OCI-LY7 (cell line): ENCODE results near the gene RFX6. TPM values are rescaled to one million over a fixed set of nuclear protein-coding genes. Genes with fewer than 3 reads are reported as not detected.
"Not testable (repeated sequence)": the region's sequence is repeated elsewhere in the genome, so short reads cannot be mapped to it uniquely, and the experiment has no call there.

Experiments
- BruUV-seq: library from RNA; stranded (reverse); fragments of 400-500 nt; replicated peaks from 2 replicates; lab custom pipeline; 2021; lab: Mats Ljungman, UMichigan
- CTCF ChIA-PET: fragments of 300-600 bp; sonication (Branson Sonifier 250); formaldehyde crosslinking; loops from one replicate; lab custom pipeline; 2022; ENCODE audit warnings: antibody characterized with exemption; ENCODE audit not compliant: unreplicated experiment; lab: Charles Lee
- POLR2A ChIA-PET: fragments of 300-600 bp; sonication (Branson Sonifier 250); formaldehyde crosslinking; loops from one replicate; lab custom pipeline; 2022; ENCODE audit warnings: antibody characterized with exemption; lab: Charles Lee
- DNase-seq: peaks from one replicate; pipeline ENCODE4 v3.0.0-alpha.2; 2015; ENCODE audit warnings: low spot score
- H2AFZ ChIP-seq: fragments of 200-600 bp; sonication (generic), shearing (Covaris generic); 2 replicates; pipeline ENCODE4 v1.6.1; 2014; ENCODE audit warnings: mild to moderate bottlenecking, antibody characterized with exemption, low read length, moderate library complexity
- H3K27ac ChIP-seq: fragments of 200-600 bp; sonication (generic); 2 replicates; pipeline ENCODE4 v1.5.1; 2014; ENCODE audit warnings: mixed run types, low read depth, mild to moderate bottlenecking, moderate library complexity, low read length, inconsistent platforms; ENCODE audit not compliant: poor library complexity, severe bottlenecking
- H3K36me3 ChIP-seq: fragments of 200-600 bp; sonication (generic); 2 replicates; pipeline ENCODE4 v1.6.1; 2014; ENCODE audit warnings: mild to moderate bottlenecking, antibody characterized with exemption, low read length, moderate library complexity, mixed read lengths; ENCODE audit not compliant: insufficient read depth
- H3K4me1 ChIP-seq: fragments of 200-600 bp; sonication (generic); 2 replicates; pipeline ENCODE4 v1.5.1; 2014; ENCODE audit warnings: mild to moderate bottlenecking, low read length; ENCODE audit not compliant: insufficient read depth, poor library complexity, severe bottlenecking
- H3K4me2 ChIP-seq: fragments of 200-600 bp; sonication (generic); 2 replicates; pipeline ENCODE4 v1.6.1; 2014; ENCODE audit warnings: mild to moderate bottlenecking, low read length
- H3K4me3 ChIP-seq: fragments of 200-600 bp; sonication (generic); 2 replicates; pipeline ENCODE4 v1.5.1; 2014; ENCODE audit warnings: mild to moderate bottlenecking, low read depth, low read length; ENCODE audit not compliant: poor library complexity, severe bottlenecking
- H3K79me2 ChIP-seq: fragments of 200-600 bp; sonication (generic); 2 replicates; pipeline ENCODE4 v1.6.1; 2016; ENCODE audit warnings: low read depth, mild to moderate bottlenecking, low read length, moderate library complexity, mixed read lengths; ENCODE audit not compliant: insufficient read depth
- H3K9me2 ChIP-seq: fragments of 200-600 bp; sonication (generic); 2 replicates; pipeline ENCODE4 v1.6.1; 2016; ENCODE audit warnings: mild to moderate bottlenecking, low read length, mixed read lengths; ENCODE audit not compliant: insufficient read depth
- H3K9me3 ChIP-seq: fragments of 200-600 bp; sonication (generic); 2 replicates; pipeline ENCODE4 v1.6.1; 2014; ENCODE audit warnings: mild to moderate bottlenecking, mixed run types, low read length, mixed read lengths
- H4K20me1 ChIP-seq: fragments of 200-600 bp; sonication (generic); 2 replicates; pipeline ENCODE4 v1.6.1; 2014; ENCODE audit warnings: mild to moderate bottlenecking, antibody characterized with exemption, low read length, moderate library complexity, mixed read lengths; ENCODE audit not compliant: insufficient read depth
- EZH2phosphoT487 ChIP-seq: fragments of 200-600 bp; sonication (generic); IDR thresholded peaks from 2 replicates; pipeline ENCODE4 v1.6.1; 2018; ENCODE audit warnings: low read depth, borderline replicate concordance, mild to moderate bottlenecking, mixed run types, antibody characterized with exemption, low read length, moderate library complexity, mixed read lengths
- intact Hi-C: fragments of 100-400 bp; cut with micrococcal nuclease; formaldehyde crosslinking; loops from one replicate; pipeline ENCODE4 v1.10.0; 2022; ENCODE audit not compliant: unreplicated experiment
- total RNA-seq, 2 experiments: library from RNA; depleted of rRNA in 1 of 2; stranded (reverse); fragments of >200 nt in 1 of 2; shearing (Covaris generic) in 1 of 2; gene quantifications; 2 replicates each; pipeline ENCODE4 v1.2.3, GENCODE V29; 2014 to 2022
- TF ChIP-seq, protein P1 (sequence below): fragments of 200-600 bp; sonication (generic); conservative IDR thresholded peaks from 2 replicates; pipeline ENCODE4 v1.5.1; 2014; ENCODE audit warnings: mild to moderate bottlenecking, antibody characterized with exemption, low read length, moderate library complexity, mixed read lengths

The RFX6 gene
- total RNA-seq, 2 experiments from 2014 or later = not detected

DNA sequence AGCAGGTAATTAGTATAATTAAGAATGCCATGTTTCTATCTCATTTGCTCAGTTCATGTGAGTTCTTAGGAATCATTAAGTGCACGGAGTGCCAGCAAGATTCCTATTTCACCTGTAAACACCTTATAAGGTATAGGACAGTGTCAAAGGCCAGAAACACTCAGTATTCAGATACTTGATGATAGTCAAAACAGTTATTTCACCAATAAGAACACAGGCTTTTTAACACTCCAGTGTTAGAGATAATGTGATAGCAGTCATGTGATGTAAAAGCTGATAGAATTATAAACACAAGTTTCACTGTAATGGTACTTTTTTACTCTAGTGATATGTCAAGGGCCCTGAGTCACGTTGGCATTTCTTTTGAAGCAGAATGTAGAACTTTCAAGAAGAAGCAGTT lies 48.1 kb upstream of the RFX6 start, which contains the start of gene GPRC6A:
GPRC6A (minus strand) TSS at position 101 of the 400 bp plus-strand sequence; CDS start at position 31, 70 bp downstream.
- CTCF ChIA-PET = no interaction called here
- Histone ChIP-seq H4K20me1 (no peaks in the 10 kb centered on the region), H2AFZ (no peak within 1 kb of the TSS), H3K4me3 (no peak within 1 kb of the TSS), H3K9me2 (no peaks in the 10 kb centered on the region), H3K79me2 (no peaks in the 10 kb centered on the region), H3K4me1 (no peaks in the 10 kb centered on the region), H3K27ac (no peak within 1 kb of the TSS), H3K9me3 (no peaks in the 10 kb centered on the region), H3K36me3 (no peaks in the 10 kb centered on the region), H3K4me2 (no peak within 1 kb of the TSS)
- POLR2A ChIA-PET = interaction anchor here (0.8 kb wide), 1 partner anchor 346 kb away, joined by 3 read pairs; no protein-coding TSS in a partner anchor
- intact Hi-C loops = no loop called here
- no peak for TF ChIP-seq EZH2phosphoT487
- TF ChIP-seq, protein P1, sequence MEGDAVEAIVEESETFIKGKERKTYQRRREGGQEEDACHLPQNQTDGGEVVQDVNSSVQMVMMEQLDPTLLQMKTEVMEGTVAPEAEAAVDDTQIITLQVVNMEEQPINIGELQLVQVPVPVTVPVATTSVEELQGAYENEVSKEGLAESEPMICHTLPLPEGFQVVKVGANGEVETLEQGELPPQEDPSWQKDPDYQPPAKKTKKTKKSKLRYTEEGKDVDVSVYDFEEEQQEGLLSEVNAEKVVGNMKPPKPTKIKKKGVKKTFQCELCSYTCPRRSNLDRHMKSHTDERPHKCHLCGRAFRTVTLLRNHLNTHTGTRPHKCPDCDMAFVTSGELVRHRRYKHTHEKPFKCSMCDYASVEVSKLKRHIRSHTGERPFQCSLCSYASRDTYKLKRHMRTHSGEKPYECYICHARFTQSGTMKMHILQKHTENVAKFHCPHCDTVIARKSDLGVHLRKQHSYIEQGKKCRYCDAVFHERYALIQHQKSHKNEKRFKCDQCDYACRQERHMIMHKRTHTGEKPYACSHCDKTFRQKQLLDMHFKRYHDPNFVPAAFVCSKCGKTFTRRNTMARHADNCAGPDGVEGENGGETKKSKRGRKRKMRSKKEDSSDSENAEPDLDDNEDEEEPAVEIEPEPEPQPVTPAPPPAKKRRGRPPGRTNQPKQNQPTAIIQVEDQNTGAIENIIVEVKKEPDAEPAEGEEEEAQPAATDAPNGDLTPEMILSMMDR = no peak
- DNase-seq = no peak
- BruUV-seq = no TSS peak

DNA sequence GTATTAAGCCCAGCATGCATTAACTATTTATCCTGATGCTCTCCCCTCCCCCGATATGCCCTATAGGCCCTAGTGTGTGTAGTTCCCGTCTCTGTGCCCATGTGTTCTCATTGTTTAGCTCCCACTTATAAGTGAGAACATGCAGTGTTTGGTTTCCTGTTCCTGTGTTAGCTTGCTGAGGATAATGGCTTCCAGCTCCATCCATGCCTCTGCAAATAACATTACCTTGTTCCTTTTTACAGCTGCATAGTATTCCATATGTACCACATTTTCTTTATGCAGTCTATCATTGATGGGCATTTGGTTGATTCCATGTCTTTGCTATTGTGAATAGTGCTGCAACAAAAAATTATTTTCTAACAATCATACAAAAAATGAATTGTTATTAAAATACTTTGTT lies 42.5 kb upstream of the RFX6 start:
- H3K4me3 ChIP-seq, intact Hi-C loops, H3K9me3 ChIP-seq, H3K27ac ChIP-seq, H3K4me2 ChIP-seq, H3K4me1 ChIP-seq, BruUV-seq, CTCF ChIA-PET, H3K9me2 ChIP-seq, POLR2A ChIA-PET, H3K79me2 ChIP-seq, H4K20me1 ChIP-seq, H3K36me3 ChIP-seq, H2AFZ ChIP-seq, DNase-seq: not testable (repeated sequence)

DNA sequence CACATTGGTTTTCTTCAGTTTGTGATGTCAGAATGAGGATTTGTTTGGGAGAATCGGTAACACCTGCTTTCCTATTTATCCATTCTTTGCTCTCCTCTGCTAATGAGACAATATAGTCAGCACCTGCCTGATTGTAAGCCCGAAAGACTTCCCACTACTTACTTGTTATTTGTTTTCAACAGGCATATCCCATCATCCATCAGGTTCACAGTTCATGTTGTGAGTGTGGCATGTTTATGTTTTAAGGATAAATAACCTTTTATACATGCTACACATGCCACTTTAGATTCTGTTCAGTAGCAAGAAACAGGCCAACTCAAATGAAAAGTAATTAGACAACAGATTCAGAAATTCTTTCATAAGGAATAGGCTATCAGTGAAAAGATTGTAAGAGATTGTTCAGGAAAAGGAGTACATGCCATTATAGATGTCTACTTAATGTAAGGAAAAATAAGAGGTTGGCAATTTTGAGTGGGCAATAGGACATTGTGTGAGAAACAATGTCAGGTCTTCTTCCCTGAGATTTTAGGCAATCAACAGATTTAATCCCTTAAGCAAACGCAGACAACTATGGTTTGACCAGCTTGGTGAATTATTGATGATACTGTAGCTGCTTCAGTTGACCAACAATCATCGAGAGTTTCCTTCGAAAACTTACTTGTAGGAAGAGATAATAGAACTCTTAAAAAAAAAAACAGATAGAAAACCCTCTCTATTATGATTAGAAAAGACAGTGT lies 40.3 kb upstream of the RFX6 start:
- BruUV-seq = no TSS peak
- CTCF ChIA-PET = no interaction called here
- H4K20me1 ChIP-seq = no peaks in the 10 kb centered on the region
- POLR2A ChIA-PET = interaction anchor here (0.9 kb wide), 1 partner anchor 30 kb away, joined by 4 read pairs; no protein-coding TSS in a partner anchor
- no peak overlapping the region for H3K4me3 ChIP-seq
- no peaks in the 10 kb centered on the region for H3K79me2 ChIP-seq
- H3K36me3 ChIP-seq = no peaks in the 10 kb centered on the region
- H3K4me2 ChIP-seq = no peak overlapping the region
- H3K4me1 ChIP-seq = no peaks in the 10 kb centered on the region
- H3K27ac ChIP-seq = no peak overlapping the region
- H3K9me3 ChIP-seq = no peaks in the 10 kb centered on the region
- intact Hi-C loops = no loop called here
- H3K9me2 ChIP-seq = no peaks in the 10 kb centered on the region
- TF ChIP-seq EZH2phosphoT487 = no peak
- TF ChIP-seq, protein P1 = no peak
- DNase-seq = no peak
- no peak overlapping the region for H2AFZ ChIP-seq
